ENCODE data around the gene PTPRN2.

DNA sequence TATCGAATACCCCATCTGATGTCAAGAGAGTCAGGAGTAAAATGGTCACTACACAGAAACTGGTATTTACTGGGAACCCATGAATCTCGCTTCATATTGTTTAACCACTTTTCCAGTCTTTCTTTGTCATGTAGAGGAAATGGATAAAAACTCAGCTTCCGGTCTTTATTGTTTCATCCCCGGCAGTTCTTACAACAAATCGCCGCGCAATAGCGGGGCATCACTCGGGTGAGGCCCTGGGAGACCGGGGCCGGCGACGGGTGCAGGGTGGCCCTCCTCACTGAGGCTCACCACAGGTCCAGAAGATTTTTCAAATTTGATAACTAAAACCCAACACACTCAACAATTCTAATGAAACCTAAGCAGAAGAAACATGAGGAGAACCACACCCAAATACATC is 35.6 kb upstream of the PTPRN2 start:
- TF ChIP-seq, protein P1, sequence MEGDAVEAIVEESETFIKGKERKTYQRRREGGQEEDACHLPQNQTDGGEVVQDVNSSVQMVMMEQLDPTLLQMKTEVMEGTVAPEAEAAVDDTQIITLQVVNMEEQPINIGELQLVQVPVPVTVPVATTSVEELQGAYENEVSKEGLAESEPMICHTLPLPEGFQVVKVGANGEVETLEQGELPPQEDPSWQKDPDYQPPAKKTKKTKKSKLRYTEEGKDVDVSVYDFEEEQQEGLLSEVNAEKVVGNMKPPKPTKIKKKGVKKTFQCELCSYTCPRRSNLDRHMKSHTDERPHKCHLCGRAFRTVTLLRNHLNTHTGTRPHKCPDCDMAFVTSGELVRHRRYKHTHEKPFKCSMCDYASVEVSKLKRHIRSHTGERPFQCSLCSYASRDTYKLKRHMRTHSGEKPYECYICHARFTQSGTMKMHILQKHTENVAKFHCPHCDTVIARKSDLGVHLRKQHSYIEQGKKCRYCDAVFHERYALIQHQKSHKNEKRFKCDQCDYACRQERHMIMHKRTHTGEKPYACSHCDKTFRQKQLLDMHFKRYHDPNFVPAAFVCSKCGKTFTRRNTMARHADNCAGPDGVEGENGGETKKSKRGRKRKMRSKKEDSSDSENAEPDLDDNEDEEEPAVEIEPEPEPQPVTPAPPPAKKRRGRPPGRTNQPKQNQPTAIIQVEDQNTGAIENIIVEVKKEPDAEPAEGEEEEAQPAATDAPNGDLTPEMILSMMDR (conservative IDR thresholded peaks at IDR 0.05 in 1 of 2, IDR thresholded peaks at IDR 0.05 in 1 of 2; ENCODE audit: low read depth in 1 of 2, low read length in 2 of 2): no peak
- TF ChIP-seq EZH2 (IDR thresholded peaks at IDR 0.05; ENCODE audit: low read length, missing control alignments): no peak

Data from fibroblast of lung (primary cell).